ENCODE measurements around the gene RRAD.
A peak's percentile ranks its signal among the peaks of the same experiment; 100 is the strongest.

RRAD gene

DNA sequence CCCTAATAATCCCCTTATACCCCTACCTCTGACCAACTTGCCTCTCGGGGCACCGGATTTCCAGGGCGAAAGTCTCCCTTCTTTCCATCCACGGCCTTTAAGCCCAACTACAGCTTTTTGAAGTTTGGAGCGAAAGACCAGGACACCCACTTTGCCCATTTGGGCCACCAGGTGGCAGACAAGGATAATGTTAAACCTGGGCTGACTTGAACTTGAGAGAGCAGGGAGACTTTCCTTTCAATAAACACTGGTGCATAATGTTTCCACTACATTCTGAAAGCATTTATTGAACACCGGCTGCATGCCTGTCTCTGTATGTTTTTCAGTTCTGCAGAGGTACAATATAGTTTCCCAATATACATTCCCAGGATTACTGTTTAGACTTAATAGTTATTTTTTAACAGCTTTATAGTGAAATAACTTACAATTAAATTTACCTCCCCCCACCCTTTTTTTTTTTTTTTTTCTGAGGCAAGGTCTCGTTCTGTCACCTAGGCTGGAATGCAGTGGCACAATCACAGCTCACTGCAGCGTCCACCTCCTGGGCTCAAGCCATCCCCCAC, 28.8 kb upstream of the RRAD start:
- TF ChIP-seq, protein P1, sequence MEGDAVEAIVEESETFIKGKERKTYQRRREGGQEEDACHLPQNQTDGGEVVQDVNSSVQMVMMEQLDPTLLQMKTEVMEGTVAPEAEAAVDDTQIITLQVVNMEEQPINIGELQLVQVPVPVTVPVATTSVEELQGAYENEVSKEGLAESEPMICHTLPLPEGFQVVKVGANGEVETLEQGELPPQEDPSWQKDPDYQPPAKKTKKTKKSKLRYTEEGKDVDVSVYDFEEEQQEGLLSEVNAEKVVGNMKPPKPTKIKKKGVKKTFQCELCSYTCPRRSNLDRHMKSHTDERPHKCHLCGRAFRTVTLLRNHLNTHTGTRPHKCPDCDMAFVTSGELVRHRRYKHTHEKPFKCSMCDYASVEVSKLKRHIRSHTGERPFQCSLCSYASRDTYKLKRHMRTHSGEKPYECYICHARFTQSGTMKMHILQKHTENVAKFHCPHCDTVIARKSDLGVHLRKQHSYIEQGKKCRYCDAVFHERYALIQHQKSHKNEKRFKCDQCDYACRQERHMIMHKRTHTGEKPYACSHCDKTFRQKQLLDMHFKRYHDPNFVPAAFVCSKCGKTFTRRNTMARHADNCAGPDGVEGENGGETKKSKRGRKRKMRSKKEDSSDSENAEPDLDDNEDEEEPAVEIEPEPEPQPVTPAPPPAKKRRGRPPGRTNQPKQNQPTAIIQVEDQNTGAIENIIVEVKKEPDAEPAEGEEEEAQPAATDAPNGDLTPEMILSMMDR (IDR thresholded peaks at IDR 0.05; ENCODE audit: insufficient read depth, missing control alignments), result peak; percentile 95
- FAIRE-seq (no peak), DNase-seq (ENCODE audit: insufficient read length, low spot score) (no peak)

DNA sequence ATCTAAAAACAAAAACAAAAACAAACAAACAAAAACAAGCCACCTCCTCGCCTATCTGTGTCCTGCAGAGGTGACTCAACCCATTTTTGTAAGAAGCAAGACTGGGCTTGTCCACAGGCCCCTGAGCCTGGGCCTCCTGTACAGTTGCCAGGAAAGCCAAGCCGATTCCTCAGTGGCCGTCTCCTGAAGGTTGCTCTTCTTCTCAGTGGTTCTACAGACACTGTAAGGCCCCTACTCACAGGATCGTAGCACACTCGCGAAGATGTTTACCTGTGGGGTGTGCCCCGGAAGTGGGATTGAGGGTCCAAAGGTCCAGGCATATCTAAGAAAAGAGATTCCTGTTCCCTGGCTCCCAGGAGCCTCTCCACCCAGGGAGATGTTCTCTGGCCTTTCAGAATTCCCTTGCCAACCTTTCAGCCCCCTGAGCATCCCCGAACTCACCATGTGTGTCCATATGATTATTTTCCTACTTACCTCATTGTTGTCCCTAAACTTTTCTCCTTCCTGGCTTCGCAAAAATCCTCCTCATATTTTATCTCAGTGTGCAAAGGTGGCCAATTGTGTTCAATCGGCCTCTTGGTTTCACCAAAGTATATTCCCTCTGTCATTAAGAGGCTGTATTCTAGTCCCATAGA, 28.2 kb upstream of the RRAD start:
- no peak for FAIRE-seq
- no peak for DNase-seq (ENCODE audit: insufficient read length, low spot score)
- TF ChIP-seq, protein P1 (IDR thresholded peaks at IDR 0.05; ENCODE audit: insufficient read depth, missing control alignments), result no peak

DNA sequence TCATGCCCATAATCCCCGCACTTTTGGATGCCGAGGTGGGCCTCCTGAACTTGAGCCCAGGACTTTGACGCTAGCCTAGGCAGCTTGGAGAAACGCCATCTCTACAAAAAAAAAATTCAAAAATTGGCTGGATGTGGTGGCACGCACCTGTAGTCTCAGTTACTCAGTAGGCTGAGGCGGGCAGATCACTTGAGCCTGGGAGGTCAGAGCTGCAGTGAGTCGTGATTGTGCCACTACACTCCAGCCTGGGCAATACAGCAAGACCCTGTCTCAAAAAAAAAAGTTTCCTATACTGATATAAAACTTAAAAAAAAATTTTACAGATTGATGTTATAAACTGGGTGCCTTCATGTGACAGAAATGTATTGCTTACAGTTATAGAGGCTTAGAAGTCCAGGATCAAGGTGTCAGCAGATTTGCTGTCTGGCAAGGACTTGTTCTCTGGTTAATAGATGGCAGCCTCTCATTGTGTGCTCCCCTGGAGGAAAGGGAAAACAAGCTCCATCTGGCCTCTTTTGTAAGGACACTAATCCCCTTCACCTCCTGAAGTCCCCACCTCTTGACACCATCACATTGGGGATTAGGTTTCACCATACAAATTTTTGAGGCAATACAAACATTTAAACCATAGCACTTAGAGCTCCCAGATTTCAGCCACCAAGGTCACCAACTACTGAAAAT, 27.2 kb upstream of the RRAD start:
- TF ChIP-seq, protein P1 (IDR thresholded peaks at IDR 0.05; ENCODE audit: insufficient read depth, missing control alignments), result no peak
- FAIRE-seq, result no peak
- DNase-seq (ENCODE audit: insufficient read length, low spot score), result no peak

DNA sequence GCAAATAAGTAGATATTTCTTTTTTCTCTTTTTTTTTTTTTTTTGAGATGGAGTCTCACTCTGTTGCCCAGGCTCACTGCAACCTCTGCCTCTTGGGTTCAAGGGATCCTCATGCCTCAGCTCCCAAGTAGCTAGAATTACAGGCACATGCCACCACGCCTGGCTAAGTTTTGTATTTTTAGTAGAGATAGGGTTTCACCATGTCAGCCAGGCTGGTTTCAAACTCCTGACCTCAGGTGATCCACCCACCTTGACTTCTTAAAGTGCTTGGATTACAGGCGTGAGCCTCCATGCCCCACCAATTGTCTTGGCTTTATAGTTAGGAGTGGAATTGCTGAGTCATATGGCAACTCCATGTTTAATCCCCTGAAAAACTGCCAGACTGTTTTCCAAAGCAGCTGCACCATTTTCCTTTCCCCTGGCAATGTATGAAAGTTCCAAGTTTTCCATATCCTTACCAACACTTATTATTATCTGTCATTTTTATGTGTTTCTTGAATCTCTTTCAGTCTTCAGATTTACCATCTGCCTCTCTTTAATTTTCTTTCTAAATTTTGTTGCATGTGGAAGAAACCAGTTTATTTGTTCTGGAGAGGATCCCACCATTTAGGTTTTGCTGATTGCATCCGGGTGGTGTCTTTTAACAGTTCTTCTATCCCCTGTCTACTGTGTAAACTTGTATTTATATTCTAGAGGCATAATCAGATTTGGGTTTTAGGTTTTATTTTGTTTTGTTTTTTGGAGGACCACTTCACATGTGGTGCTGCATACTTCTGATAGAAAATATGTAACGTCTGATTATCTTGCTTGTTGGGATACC, 25.8 kb upstream of the RRAD start:
- TF ChIP-seq, protein P1 (IDR thresholded peaks at IDR 0.05; ENCODE audit: insufficient read depth, missing control alignments), result no peak
- DNase-seq (ENCODE audit: insufficient read length, low spot score) (no peak), FAIRE-seq (no peak)

DNA sequence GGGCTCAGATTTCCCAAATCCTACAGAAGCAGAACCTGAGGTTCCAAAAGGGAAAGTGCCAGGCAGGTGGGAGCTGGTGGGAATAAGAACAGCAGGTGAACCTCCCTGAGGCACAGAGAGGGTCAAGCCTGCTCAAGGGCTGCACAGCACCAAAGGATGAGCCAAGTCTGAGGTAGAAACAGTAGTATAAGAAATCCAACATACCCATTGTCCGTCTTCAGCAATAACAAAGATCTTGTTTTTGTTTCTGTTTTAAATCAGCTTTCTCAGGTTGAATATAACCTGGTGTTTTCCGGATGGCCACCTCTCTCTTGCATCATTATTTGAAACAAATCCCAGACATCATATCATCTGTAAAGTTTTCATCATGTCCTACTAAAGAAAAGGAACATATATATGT, 25.1 kb upstream of the RRAD start:
- no peak for DNase-seq (ENCODE audit: insufficient read length, low spot score)
- FAIRE-seq, result no peak

DNA sequence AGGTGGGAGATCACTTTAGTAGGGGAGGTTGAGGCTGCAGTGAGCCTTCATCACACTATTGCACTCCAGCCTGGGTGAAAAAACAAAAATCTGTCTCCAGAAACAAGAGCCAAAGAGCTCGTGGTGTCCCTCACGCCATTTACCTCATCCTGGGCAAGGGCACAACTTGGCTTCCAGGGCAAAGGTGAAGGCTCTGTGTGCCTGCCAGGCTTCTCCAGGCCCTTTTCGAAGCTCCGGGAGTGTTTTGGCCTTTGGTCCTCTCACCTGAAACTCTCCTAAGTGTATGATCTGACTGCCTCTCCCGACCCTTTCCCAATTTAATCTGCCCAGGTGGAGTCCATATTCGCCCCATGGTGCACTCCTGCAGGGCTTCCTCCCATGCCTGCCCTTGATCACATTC, 24.1 kb upstream of the RRAD start:
- TF ChIP-seq, protein P1 (IDR thresholded peaks at IDR 0.05; ENCODE audit: insufficient read depth, missing control alignments), result no peak
- FAIRE-seq (no peak), DNase-seq (ENCODE audit: insufficient read length, low spot score) (no peak)

More for the DNA sequence above, 25.1 kb upstream of the RRAD start:
- TF ChIP-seq, protein P1 (IDR thresholded peaks at IDR 0.05; ENCODE audit: insufficient read depth, missing control alignments), result no peak
